ENCODE data around the gene LITAFD.

The LITAFD gene

GRCh38 chr16:8855051-8855786 lies 26.9 kb upstream of the LITAFD start:
- peaks cover 4% of the 10 kb centered on the region; the same call in 1 of the 2 replicates for H3F3A ChIP-seq (ENCODE audit: control insufficient read depth, insufficient read depth)
- H3K79me2 ChIP-seq (ENCODE audit: control insufficient read depth, low read length) = peaks cover 24% of the 10 kb centered on the region
- H3K9me2 ChIP-seq (replicated peaks; ENCODE audit: control insufficient read depth, low read length) = no peaks in the 10 kb centered on the region
- H3K27me3 ChIP-seq (ENCODE audit: control insufficient read depth, low read length) = no peaks in the 10 kb centered on the region
- H3K9me3 ChIP-seq (ENCODE audit: control insufficient read depth, insufficient read depth, low read length) = no peaks in the 10 kb centered on the region
- H3K4me2 ChIP-seq (ENCODE audit: low read length) = no peak overlapping the region
- peaks cover 83% of the 10 kb centered on the region for H3K36me3 ChIP-seq (ENCODE audit: control insufficient read depth, low read length)
- H3K4me3 ChIP-seq (ENCODE audit: low read length) = no peak overlapping the region
- no peak overlapping the region for H3K27ac ChIP-seq (ENCODE audit: low read depth, low read length)
- TF ChIP-seq EZH2phosphoT487 (IDR thresholded peaks at IDR 0.05; ENCODE audit: borderline replicate concordance, low read length) (no peak), CTCF (IDR thresholded peaks at IDR 0.05; ENCODE audit: low read depth, low read length, poor library complexity, severe bottlenecking) (peak; percentile 42)
- peaks cover under 1% of the 10 kb centered on the region; the same call in 1 of the 2 replicates for H3K4me1 ChIP-seq (ENCODE audit: control insufficient read depth, low read length)
- H4K20me1 ChIP-seq (ENCODE audit: control insufficient read depth, insufficient read depth, low read depth, low read length) = peaks cover 3% of the 10 kb centered on the region; the same call in 1 of the 2 replicates

GRCh38 chr16:8855972-8856371 lies 26.2 kb upstream of the LITAFD start:
- Histone ChIP-seq H3K4me2 (ENCODE audit: low read length) (no peak overlapping the region), H3F3A (ENCODE audit: control insufficient read depth, insufficient read depth) (peaks cover 4% of the 10 kb centered on the region; the same call in 1 of the 2 replicates), H3K9me2 (replicated peaks; ENCODE audit: control insufficient read depth, low read length) (no peaks in the 10 kb centered on the region), H3K27ac (ENCODE audit: low read depth, low read length) (no peak overlapping the region), H3K27me3 (ENCODE audit: control insufficient read depth, low read length) (no peaks in the 10 kb centered on the region), H3K4me1 (ENCODE audit: control insufficient read depth, low read length) (peaks cover 8% of the 10 kb centered on the region), H3K4me3 (ENCODE audit: low read length) (no peak overlapping the region), H3K36me3 (ENCODE audit: control insufficient read depth, low read length) (peaks cover 79% of the 10 kb centered on the region), H4K20me1 (ENCODE audit: control insufficient read depth, insufficient read depth, low read depth, low read length) (peaks cover 5% of the 10 kb centered on the region; the same call in 1 of the 2 replicates), H3K79me2 (ENCODE audit: control insufficient read depth, low read length) (peaks cover 31% of the 10 kb centered on the region), H3K9me3 (ENCODE audit: control insufficient read depth, insufficient read depth, low read length) (no peaks in the 10 kb centered on the region)
- no peak for TF ChIP-seq CTCF (IDR thresholded peaks at IDR 0.05; ENCODE audit: low read depth, low read length, poor library complexity, severe bottlenecking)
- no peak for TF ChIP-seq EZH2phosphoT487 (IDR thresholded peaks at IDR 0.05; ENCODE audit: borderline replicate concordance, low read length)

GRCh38 chr16:8858994-8859912 lies 22.9 kb upstream of the LITAFD start:
- Histone ChIP-seq H3K27ac (ENCODE audit: low read depth, low read length) (no peak overlapping the region), H3K4me3 (ENCODE audit: low read length) (no peak overlapping the region), H3K79me2 (ENCODE audit: control insufficient read depth, low read length) (peaks cover 64% of the 10 kb centered on the region), H3K9me3 (ENCODE audit: control insufficient read depth, insufficient read depth, low read length) (no peaks in the 10 kb centered on the region), H3K4me2 (ENCODE audit: low read length) (no peak overlapping the region), H3K36me3 (ENCODE audit: control insufficient read depth, low read length) (peaks cover 68% of the 10 kb centered on the region), H4K20me1 (ENCODE audit: control insufficient read depth, insufficient read depth, low read depth, low read length) (peaks cover 10% of the 10 kb centered on the region; the same call in 1 of the 2 replicates), H3K4me1 (ENCODE audit: control insufficient read depth, low read length) (peaks cover 33% of the 10 kb centered on the region), H3K27me3 (ENCODE audit: control insufficient read depth, low read length) (no peaks in the 10 kb centered on the region), H3F3A (ENCODE audit: control insufficient read depth, insufficient read depth) (no peaks in the 10 kb centered on the region), H3K9me2 (replicated peaks; ENCODE audit: control insufficient read depth, low read length) (no peaks in the 10 kb centered on the region)
- TF ChIP-seq EZH2phosphoT487 (IDR thresholded peaks at IDR 0.05; ENCODE audit: borderline replicate concordance, low read length) (no peak), CTCF (IDR thresholded peaks at IDR 0.05; ENCODE audit: low read depth, low read length, poor library complexity, severe bottlenecking) (no peak)
